HEK293 (cell line): ENCODE measurements around the gene RNU1-3.
"Not testable (repeated sequence)": the region's sequence is repeated elsewhere in the genome, so short reads cannot be mapped to it uniquely, and the experiment has no call there.

Source experiments
- CTCF ChIP-seq: fragments of 450-650 bp; formaldehyde crosslinking; IDR thresholded peaks from 2 replicates; pipeline ENCODE4 v1.5.1; 2016; ENCODE audit warnings: missing biosample characterization, missing genetic modification characterization
- SCRT1 ChIP-seq: fragments of 450-650 bp; formaldehyde crosslinking; IDR thresholded peaks from 2 replicates; pipeline ENCODE4 v1.5.1; 2016; ENCODE audit warnings: missing biosample characterization, missing genetic modification characterization, borderline replicate concordance
- YY1 ChIP-seq: fragments of 450-650 bp; formaldehyde crosslinking; IDR thresholded peaks from 2 replicates; pipeline ENCODE4 v1.5.1; 2018; ENCODE audit warnings: missing biosample characterization, missing genetic modification characterization
- ZNF138 ChIP-seq: fragments of 450-650 bp; formaldehyde crosslinking; IDR thresholded peaks from 2 replicates; pipeline ENCODE4 v1.5.1; 2016; ENCODE audit warnings: missing biosample characterization, missing genetic modification characterization, borderline replicate concordance
- ZNF146 ChIP-seq: fragments of 450-650 bp; formaldehyde crosslinking; IDR thresholded peaks from 2 replicates; pipeline ENCODE4 v1.5.1; 2016; ENCODE audit warnings: missing biosample characterization, missing genetic modification characterization
- ZNF280D ChIP-seq: fragments of 450-650 bp; formaldehyde crosslinking; IDR thresholded peaks from 2 replicates; pipeline ENCODE4 v1.5.1; 2016; ENCODE audit warnings: missing biosample characterization, missing genetic modification characterization
- ZNF362 ChIP-seq: fragments of 450-650 bp; formaldehyde crosslinking; IDR thresholded peaks from 2 replicates; pipeline ENCODE4 v1.5.1; 2016; ENCODE audit warnings: missing biosample characterization, missing genetic modification characterization
- ZNF560 ChIP-seq: fragments of 450-650 bp; formaldehyde crosslinking; IDR thresholded peaks from 2 replicates; pipeline ENCODE4 v1.5.1; 2017; ENCODE audit warnings: missing biosample characterization, missing genetic modification characterization, borderline replicate concordance
- ZNF610 ChIP-seq: fragments of 450-650 bp; formaldehyde crosslinking; IDR thresholded peaks from 2 replicates; pipeline ENCODE4 v1.5.1; 2016; ENCODE audit warnings: missing biosample characterization, missing genetic modification characterization, borderline replicate concordance
- ZNF670 ChIP-seq: fragments of 450-650 bp; formaldehyde crosslinking; IDR thresholded peaks from 2 replicates; pipeline ENCODE4 v1.5.1; 2016; ENCODE audit warnings: missing biosample characterization, missing genetic modification characterization, low read depth

- not testable (repeated sequence) for TF ChIP-seq ZNF610 (tag by site-specific recombination); CTCF (tag by site-specific recombination); ZNF362 (tag by site-specific recombination); YY1; ZNF138 (tag by site-specific recombination); ZNF280D (tag by site-specific recombination); ZNF146 (tag by site-specific recombination); SCRT1; ZNF560 (tag by site-specific recombination); ZNF670
Observed at GRCh38 chr1:16676661-16677523, 10.1 kb upstream of the RNU1-3 start.
